H1 (cell line): ENCODE data around the gene ZNF367. TPM values are rescaled to one million over a fixed set of nuclear protein-coding genes. Genes with fewer than 3 reads are reported as not detected.

Experiments
- CTCF ChIA-PET: fragments of 300-600 bp; sonication (Branson Sonifier 250); formaldehyde crosslinking; loops from one replicate; lab custom pipeline; 2021; ENCODE audit not compliant: partially characterized antibody; lab: Charles Lee
- POLR2A ChIA-PET: fragments of 300-600 bp; sonication (Branson Sonifier 250); formaldehyde crosslinking; loops from one replicate; lab custom pipeline; 2021; ENCODE audit warnings: inconsistent platforms; ENCODE audit not compliant: partially characterized antibody; lab: Charles Lee
- DNase-seq, 2 experiments: peaks; one replicate each; pipeline versions ENCODE4 v3.0.0 to v3.0.0-alpha.2; 2010 to 2022; ENCODE audit warnings: low spot score in 2 of 2, low read depth in 1 of 2, mixed read lengths in 1 of 2
- FAIRE-seq: peaks from 2 replicates; lab custom pipeline; 2011; peaks lifted over from hg19 to GRCh38; lab: Jason Lieb, UNC
- H2AFZ ChIP-seq: 2 replicates; pipeline ENCODE4 v1.8.1; 2012; ENCODE audit warnings: low read length, inconsistent platforms
- H2AK5ac ChIP-seq: 2 replicates; pipeline ENCODE4 v1.6.1; 2013; ENCODE audit warnings: low read depth, low read length
- H2BK120ac ChIP-seq: replicated peaks from 2 replicates; pipeline ENCODE3; 2013; ENCODE audit warnings: low read depth, low read length, inconsistent platforms
- H2BK12ac ChIP-seq: 2 replicates; pipeline ENCODE4 v1.6.1; 2013; ENCODE audit warnings: low read depth, low read length
- H2BK15ac ChIP-seq: 2 replicates; pipeline ENCODE4 v1.6.1; 2013; ENCODE audit warnings: low read length
- H2BK20ac ChIP-seq: 2 replicates; pipeline ENCODE4 v1.6.1; 2013; ENCODE audit warnings: low read length
- H2BK5ac ChIP-seq: 2 replicates; pipeline ENCODE4 v1.6.1; 2013; ENCODE audit warnings: low read depth, low read length
- H3K14ac ChIP-seq: 2 replicates; pipeline ENCODE4 v1.6.1; 2013; ENCODE audit warnings: inconsistent platforms; ENCODE audit not compliant: insufficient read length
- H3K18ac ChIP-seq: 2 replicates; pipeline ENCODE4 v1.6.1; 2013; ENCODE audit warnings: low read length; ENCODE audit errors: extremely low read depth
- H3K23ac ChIP-seq: 2 replicates; pipeline ENCODE4 v1.6.1; 2013; ENCODE audit warnings: inconsistent platforms; ENCODE audit not compliant: insufficient read length
- H3K23me2 ChIP-seq: 2 replicates; pipeline ENCODE4 v1.6.1; 2013; ENCODE audit warnings: low read depth, low read length
- H3K27ac ChIP-seq: 2 replicates; pipeline ENCODE4 v1.6.1; 2011; ENCODE audit warnings: low read depth, low read length, inconsistent platforms
- H3K27me3 ChIP-seq, 4 experiments: replicated peaks in 1 of 4; 1 replicate in 1 of 4; 2 replicates in 3 of 4; pipeline versions ENCODE4 v1.6.1 to v1.8.1; 2011 to 2013; ENCODE audit warnings: low read length in 3 of 4, mild to moderate bottlenecking in 3 of 4, inconsistent platforms in 2 of 4, mixed read lengths in 2 of 4, moderate library complexity in 1 of 4; ENCODE audit not compliant: control insufficient read depth in 3 of 4, insufficient read depth in 3 of 4; ENCODE audit errors: extremely low read depth in 1 of 4
- H3K36me3 ChIP-seq, 4 experiments: 2 replicates each; pipeline versions ENCODE4 v1.6.1 to v1.8.1; 2011 to 2013; ENCODE audit warnings: mild to moderate bottlenecking in 4 of 4, low read length in 3 of 4, moderate library complexity in 2 of 4, control low read depth in 1 of 4, inconsistent platforms in 1 of 4; ENCODE audit not compliant: insufficient read depth in 4 of 4, control insufficient read depth in 2 of 4
- H3K4ac ChIP-seq: replicated peaks from 2 replicates; pipeline ENCODE3; 2013; ENCODE audit warnings: low read length, low read depth, mixed read lengths, inconsistent platforms; ENCODE audit not compliant: insufficient read length
- H3K4me1 ChIP-seq, 4 experiments: replicated peaks in 1 of 4; 1 replicate in 1 of 4; 2 replicates in 3 of 4; pipeline versions ENCODE4 v1.6.1 to v1.8.1; 2011 to 2013; ENCODE audit warnings: low read length in 3 of 4, inconsistent platforms in 2 of 4, mixed read lengths in 1 of 4; ENCODE audit not compliant: insufficient read depth in 4 of 4, control insufficient read depth in 3 of 4
- H3K4me2 ChIP-seq, 2 experiments: 2 replicates each; pipeline versions ENCODE4 v1.6.1 to v1.8.1; 2011 to 2013; ENCODE audit warnings: low read depth in 2 of 2, low read length in 2 of 2, control low read depth in 1 of 2, inconsistent platforms in 1 of 2, mild to moderate bottlenecking in 1 of 2; ENCODE audit not compliant: insufficient read depth in 1 of 2
- H3K4me3 ChIP-seq, 4 experiments: fragments of 200-600, 300-600 bp in 1 of 4; sonication (generic), shearing (Covaris generic), sonication (Bioruptor Twin) in 1 of 4; 2 replicates each; pipeline versions ENCODE4 v1.5.1 to v1.8.1; 2011 to 2016; ENCODE audit warnings: low read length in 4 of 4, low read depth in 3 of 4, control low read depth in 2 of 4, inconsistent platforms in 2 of 4, mild to moderate bottlenecking in 2 of 4, mixed read lengths in 1 of 4, moderate library complexity in 1 of 4; ENCODE audit not compliant: insufficient read depth in 2 of 4; ENCODE audit errors: extremely low read depth in 1 of 4
- H3K56ac ChIP-seq: replicated peaks from 2 replicates; pipeline ENCODE3; 2013; ENCODE audit warnings: low read depth, mild to moderate bottlenecking, mixed read lengths, low read length, inconsistent platforms; ENCODE audit not compliant: insufficient read length
- H3K79me1 ChIP-seq: 2 replicates; pipeline ENCODE4 v1.6.1; 2013; ENCODE audit warnings: low read depth, low read length, control low read depth
- H3K79me2 ChIP-seq, 2 experiments: 2 replicates each; pipeline versions ENCODE4 v1.6.1 to v1.8.1; 2012 to 2013; ENCODE audit warnings: low read length in 2 of 2, mild to moderate bottlenecking in 2 of 2, inconsistent platforms in 1 of 2; ENCODE audit not compliant: insufficient read depth in 2 of 2, control insufficient read depth in 1 of 2
- H3K9ac ChIP-seq, 4 experiments: replicated peaks in 1 of 4; 1 replicate in 1 of 4; 2 replicates in 3 of 4; pipeline versions ENCODE4 v1.6.1 to v1.8.1; 2011 to 2013; ENCODE audit warnings: low read depth in 3 of 4, low read length in 3 of 4, control low read depth in 2 of 4, mild to moderate bottlenecking in 2 of 4, moderate library complexity in 2 of 4, inconsistent platforms in 1 of 4; ENCODE audit errors: extremely low read depth in 1 of 4
- H3K9me3 ChIP-seq, 2 experiments: 2 replicates each; pipeline versions ENCODE4 v1.6.1 to v1.8.1; 2012 to 2013; ENCODE audit warnings: mild to moderate bottlenecking in 2 of 2, moderate library complexity in 2 of 2, control low read depth in 1 of 2, inconsistent platforms in 1 of 2, low read depth in 1 of 2, low read length in 1 of 2, mixed read lengths in 1 of 2; ENCODE audit not compliant: insufficient read depth in 2 of 2
- H4K20me1 ChIP-seq, 2 experiments: replicated peaks in 1 of 2; 2 replicates each; pipeline versions ENCODE3 to v1.8.1; 2011 to 2013; ENCODE audit warnings: inconsistent platforms in 2 of 2, low read length in 2 of 2, mild to moderate bottlenecking in 1 of 2; ENCODE audit not compliant: insufficient read depth in 2 of 2, control insufficient read depth in 1 of 2
- H4K5ac ChIP-seq: 2 replicates; pipeline ENCODE4 v1.6.1; 2013; ENCODE audit warnings: low read length, low read depth, mixed read lengths, inconsistent platforms; ENCODE audit not compliant: insufficient read length
- H4K8ac ChIP-seq: 2 replicates; pipeline ENCODE4 v1.8.0; 2013; ENCODE audit warnings: mild to moderate bottlenecking, moderate library complexity, low read length, inconsistent platforms; ENCODE audit not compliant: insufficient read depth; ENCODE audit errors: extremely low read depth
- H4K91ac ChIP-seq: replicated peaks from 2 replicates; pipeline ENCODE3; 2013; ENCODE audit warnings: low read length, mixed read lengths, inconsistent platforms; ENCODE audit not compliant: insufficient read length
- ASH2L ChIP-seq: fragments of 200-600, 300-600 bp; sonication (generic); IDR thresholded peaks from one replicate; pipeline ENCODE4 v1.7.1; 2017; ENCODE audit warnings: low read length
- BRCA1 ChIP-seq: IDR thresholded peaks from 2 replicates; pipeline ENCODE4 v1.6.1; 2012; ENCODE audit warnings: low read depth, low read length, improper control_type of control experiment
- CBX5 ChIP-seq: fragments of 300-800, 300-1000 bp; sonication (generic); IDR thresholded peaks from 2 replicates; pipeline ENCODE4 v1.7.1; 2016; ENCODE audit warnings: antibody characterized with exemption, low read length, low read depth
- CEBPB ChIP-seq: IDR thresholded peaks from 2 replicates; pipeline ENCODE4 v1.6.1; 2012; ENCODE audit warnings: low read depth, low read length
- CHD1 ChIP-seq: IDR thresholded peaks from 2 replicates; pipeline ENCODE4 v1.6.1; 2012; ENCODE audit warnings: low read depth, low read length, improper control_type of control experiment
- FOSL1 ChIP-seq: IDR thresholded peaks from 2 replicates; pipeline ENCODE4 v1.6.1; 2011; ENCODE audit warnings: mild to moderate bottlenecking, low read depth, low read length, moderate library complexity; ENCODE audit not compliant: insufficient read depth
- KDM1A ChIP-seq: fragments of 200-600, 300-600 bp; sonication (generic); IDR thresholded peaks from 2 replicates; pipeline ENCODE4 v1.7.1; 2016; ENCODE audit warnings: mild to moderate bottlenecking, low read length, borderline replicate concordance
- KDM5A ChIP-seq: fragments of 200-600 bp; IDR thresholded peaks from 2 replicates; pipeline ENCODE4 v1.7.1; 2012; ENCODE audit warnings: mild to moderate bottlenecking, low read length, inconsistent platforms, mixed read lengths
- PHF8 ChIP-seq: fragments of 200-600 bp; sonication (generic); conservative IDR thresholded peaks from 2 replicates; pipeline ENCODE4 v1.7.1; 2012; ENCODE audit warnings: low read depth, mild to moderate bottlenecking, inconsistent platforms, low read length, moderate library complexity
- SAP30 ChIP-seq: fragments of 300-600 bp; sonication (generic); IDR thresholded peaks from 2 replicates; pipeline ENCODE4 v1.7.1; 2012; ENCODE audit warnings: low read length, moderate library complexity, mild to moderate bottlenecking, inconsistent platforms; ENCODE audit not compliant: insufficient read depth, insufficient replicate concordance
- SP2 ChIP-seq: IDR thresholded peaks from 2 replicates; pipeline ENCODE4 v1.6.1; 2012; ENCODE audit warnings: mild to moderate bottlenecking, low read length, inconsistent platforms
- SUZ12 ChIP-seq: fragments of 200-600 bp; sonication (generic); IDR thresholded peaks from 2 replicates; pipeline ENCODE4 v1.6.1; 2012; ENCODE audit warnings: mild to moderate bottlenecking, inconsistent platforms, low read length, moderate library complexity, mixed read lengths
- WGBS, 2 experiments: shearing (Covaris generic) in 1 of 2; methylation state at CpG; one replicate each; pipeline versions ENCODE4 v1.1.6 to v1.1.7; 2013 to 2015; ENCODE audit warnings: low lambda C conversion rate in 2 of 2, mixed read lengths in 2 of 2, inconsistent platforms in 1 of 2, low coverage in 1 of 2, missing lambda C conversion rate in 1 of 2; ENCODE audit not compliant: insufficient replicate concordance in 2 of 2, insufficient coverage in 1 of 2, insufficient read length in 1 of 2; ENCODE audit errors: extremely low coverage in 1 of 2, missing lambda C conversion rate in 1 of 2; 5-methylcytosine and 5-hydroxymethylcytosine counted together
- polyA plus RNA-seq, 7 experiments: library from polyadenylated mRNA; depleted of rRNA in 3 of 7; stranded (reverse) in 5 of 7; unstranded in 2 of 7; fragments of >200 nt in 5 of 7; fragments of 200-250 nt in 2 of 7; gene quantifications; 1 replicate in 5 of 7; 2 replicates in 1 of 7; 4 replicates in 1 of 7; pipeline versions ENCODE4 v1.2.1 to v1.2.3, GENCODE V29; 2011 to 2013; ENCODE audit warnings: missing spikeins in 2 of 7, mixed read lengths in 2 of 7
- total RNA-seq: library from RNA; stranded (reverse); fragmentation: NEBNext Ultra II Directional; extraction: Animal tissue kit (Norgen Biotek cat#: 25700); gene quantifications from 2 replicates; pipeline ENCODE4 v1.2.1, GENCODE V29; 2021

ZNF367 gene
- total and polyA plus RNA-seq, 2 of the 8 experiments (the other 6 are each of a cell fraction or from before 2014, with no cell fraction given) = 2.2 to 8.2 TPM

DNA sequence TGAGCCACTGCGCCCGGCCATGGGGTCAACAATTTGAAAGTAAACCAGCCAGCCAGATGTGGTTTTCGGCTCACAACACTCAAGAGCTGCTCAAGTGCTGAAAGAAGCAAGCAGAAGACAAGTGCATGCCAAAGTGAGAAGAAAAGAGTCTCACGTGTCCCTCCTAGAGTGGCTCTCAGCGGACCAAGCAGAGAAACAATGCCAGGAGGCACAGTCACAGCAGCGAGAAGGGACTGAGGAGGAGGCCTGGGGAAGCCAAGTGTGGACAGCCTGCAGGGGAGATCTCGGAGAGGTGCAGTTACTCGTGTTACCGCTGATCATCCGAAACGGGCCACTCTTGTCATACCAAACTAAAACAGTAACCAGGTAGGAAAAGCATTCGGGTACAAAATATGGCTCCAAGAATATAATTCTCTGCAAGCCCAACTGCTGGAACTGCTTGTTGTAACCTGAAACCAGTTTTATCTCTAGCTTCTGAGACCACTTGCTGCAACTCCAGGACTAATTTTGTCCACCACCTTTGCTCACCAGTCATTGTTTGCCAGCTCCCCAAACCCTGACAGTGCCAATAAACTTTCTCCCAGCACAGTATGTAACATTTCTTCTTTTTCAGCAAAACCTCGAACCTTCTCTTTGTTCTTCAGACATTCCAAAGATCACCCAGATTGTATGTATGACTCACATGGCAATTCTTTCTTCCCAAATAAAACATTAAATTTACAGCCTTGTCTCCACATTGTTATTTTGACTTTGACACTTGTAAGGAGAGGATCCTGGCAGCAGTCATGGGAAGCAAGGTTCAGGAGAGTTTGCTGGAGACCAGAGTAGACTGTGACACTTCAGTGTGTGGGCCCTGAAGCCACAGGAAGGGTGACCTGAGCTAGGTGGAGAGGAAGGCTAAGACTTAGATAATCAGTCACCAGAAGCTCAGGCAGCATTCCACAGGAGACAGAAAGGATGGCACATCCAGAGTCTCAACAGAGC is 41.0 kb downstream of the ZNF367 start:
- no peak overlapping the region for H3K23ac ChIP-seq
- H2BK120ac ChIP-seq = no peak overlapping the region
- no peak overlapping the region for H4K91ac ChIP-seq
- H3K4me2 ChIP-seq = no peak overlapping the region
- FAIRE-seq (no peak), DNase-seq (no peak)
- H2BK5ac ChIP-seq = no peak overlapping the region; the same call in 1 of the 2 replicates
- no peaks in the 10 kb centered on the region for H3K23me2 ChIP-seq
- H3K4me3 ChIP-seq = no peak overlapping the region
- H3K4ac ChIP-seq = no peak overlapping the region
- no peak overlapping the region for H3K56ac ChIP-seq
- no peak overlapping the region for H3K9ac ChIP-seq
- no peak overlapping the region for H3K14ac ChIP-seq
- H3K18ac ChIP-seq = no peak overlapping the region; the same call in 1 of the 2 replicates
- no peak overlapping the region; the same call in 1 of the 2 replicates for H2BK15ac ChIP-seq
- peaks cover 3% of the 10 kb centered on the region for H3K79me1 ChIP-seq
- peak overlapping the region; percentile 60; the same call in 1 of the 2 replicates for H2BK12ac ChIP-seq
- H3K4me1 ChIP-seq = peaks cover 0 to 4% (median 2%) of the 10 kb centered on the region in 4 experiments; a peak in 2 of 7 replicates
- no peak overlapping the region for H2BK20ac ChIP-seq
- H2AFZ ChIP-seq = no peak overlapping the region
- H3K79me2 ChIP-seq = no peaks in the 10 kb centered on the region
- POLR2A ChIA-PET = interaction anchor here (0.8 kb wide), 1 partner anchor 53 kb away, joined by 3 read pairs; no protein-coding TSS in a partner anchor
- H3K27me3 ChIP-seq = no peaks in the 10 kb centered on the region
- no peak overlapping the region for H4K5ac ChIP-seq
- no peak overlapping the region for H4K8ac ChIP-seq
- H3K36me3 ChIP-seq = no peaks in the 10 kb centered on the region
- H3K27ac ChIP-seq = no peak overlapping the region
- CTCF ChIA-PET = interaction anchor here (1.5 kb wide), 1 partner anchor 50 kb away, joined by 5 read pairs; no protein-coding TSS in a partner anchor
- WGBS, 2 experiments = 90% methylated on average over 13 of the region's 13 CpGs; no CpG with 5 or more reads in 1 of the 2 experiments
- peak overlapping the region; percentile 10; the same call in 1 of the 2 replicates for H2AK5ac ChIP-seq
- no peaks in the 10 kb centered on the region for H3K9me3 ChIP-seq
- no peaks in the 10 kb centered on the region for H4K20me1 ChIP-seq
- TF ChIP-seq KDM5A (no peak), ASH2L (no peak), CHD1 (no peak), SUZ12 (no peak), BRCA1 (no peak), SP2 (no peak), CEBPB (no peak), CBX5 (no peak), SAP30 (no peak), FOSL1 (no peak), KDM1A (no peak), PHF8 (no peak)
